ENCODE results near the gene PIEZO2. TPM values are rescaled to one million over a fixed set of nuclear protein-coding genes. Genes with fewer than 3 reads are reported as not detected.

The PIEZO2 gene
- total and polyA plus RNA-seq, 4 donors: 2.6 to 233 (median 18.8) TPM

- WGBS, 2 donors: 75 to 84% methylated on average over 2 of the region's 2 CpGs
- no peak for ATAC-seq (ENCODE audit: insufficient read depth, low FRiP score)
- no peak for TF ChIP-seq CTCF (IDR thresholded peaks at IDR 0.05; ENCODE audit: control extremely low read depth, extremely low read depth)
These were observed 273.6 kb downstream of the PIEZO2 start for GRCh38 chr18:10875811-10876210.

GRCh38 chr18:10872304-10872703 lies 277.1 kb downstream of the PIEZO2 start:
- Histone ChIP-seq H3K4me3 (no peak overlapping the region), H3K27ac (ENCODE audit: low read depth in 1 of 2, low read length in 1 of 2) (no peak overlapping the region), H3K27me3 (ENCODE audit: control insufficient read depth in 3 of 3, insufficient read depth in 3 of 3, low read length in 2 of 3) (no peaks in the 10 kb centered on the region), H3K36me3 (ENCODE audit: control insufficient read depth in 4 of 4, insufficient read depth in 4 of 4, low read length in 4 of 4) (peaks cover 0 to 13% (median 2%) of the 10 kb centered on the region in 4 donors), H3K9ac (ENCODE audit: insufficient read depth in 1 of 2, low read length in 2 of 2) (no peak overlapping the region), H3K4me1 (ENCODE audit: control insufficient read depth in 5 of 5, insufficient read depth in 5 of 5, low read length in 5 of 5) (peaks cover 0 to 16% (median 5%) of the 10 kb centered on the region in 5 donors), H3K9me3 (ENCODE audit: control insufficient read depth in 4 of 4, insufficient read depth in 3 of 4, low read length in 3 of 4) (no peaks in the 10 kb centered on the region)
- no peak for TF ChIP-seq CTCF (IDR thresholded peaks at IDR 0.05; ENCODE audit: control extremely low read depth, extremely low read depth)
- ATAC-seq (ENCODE audit: insufficient read depth, low FRiP score): no peak
- DNase-seq: peak in 2 of 3 donors; percentile 42 to 43
- WGBS, 2 donors: 73 to 91% methylated on average over 5 of the region's 5 CpGs

More at GRCh38 chr18:10875811-10876210, 273.6 kb downstream of the PIEZO2 start:
- no peak for DNase-seq
- Histone ChIP-seq H3K9ac (ENCODE audit: insufficient read depth in 1 of 2, low read length in 2 of 2) (no peak overlapping the region), H3K4me3 (no peak overlapping the region), H3K27ac (ENCODE audit: low read depth in 1 of 2, low read length in 1 of 2) (no peak overlapping the region), H3K36me3 (ENCODE audit: control insufficient read depth in 4 of 4, insufficient read depth in 4 of 4, low read length in 4 of 4) (peaks cover 0 to 4% (median 2%) of the 10 kb centered on the region in 4 donors), H3K9me3 (ENCODE audit: control insufficient read depth in 4 of 4, insufficient read depth in 3 of 4, low read length in 3 of 4) (no peaks in the 10 kb centered on the region), H3K4me1 (ENCODE audit: control insufficient read depth in 5 of 5, insufficient read depth in 5 of 5, low read length in 5 of 5) (peaks cover 0 to 11% (median 5%) of the 10 kb centered on the region in 5 donors), H3K27me3 (ENCODE audit: control insufficient read depth in 3 of 3, insufficient read depth in 3 of 3, low read length in 2 of 3) (no peaks in the 10 kb centered on the region)

- no peaks in the 10 kb centered on the region for H3K27me3 ChIP-seq (ENCODE audit: control insufficient read depth in 3 of 3, insufficient read depth in 3 of 3, low read length in 2 of 3)
- no peak overlapping the region for H3K9ac ChIP-seq (ENCODE audit: insufficient read depth in 1 of 2, low read length in 2 of 2)
- 99% methylated on average over 5 of the region's 5 CpGs for WGBS, 2 donors
- peaks cover 0 to 27% (median 9%) of the 10 kb centered on the region in 4 donors for H3K36me3 ChIP-seq (ENCODE audit: control insufficient read depth in 4 of 4, insufficient read depth in 4 of 4, low read length in 4 of 4)
- no peak overlapping the region for H3K27ac ChIP-seq (ENCODE audit: low read depth in 1 of 2, low read length in 1 of 2)
- H3K9me3 ChIP-seq (ENCODE audit: control insufficient read depth in 4 of 4, insufficient read depth in 3 of 4, low read length in 3 of 4): peaks cover 0 to 3% (median 0%) of the 10 kb centered on the region in 4 donors
- no peak overlapping the region for H3K4me3 ChIP-seq
- no peak for DNase-seq
- no peak for ATAC-seq (ENCODE audit: insufficient read depth, low FRiP score)
- H3K4me1 ChIP-seq (ENCODE audit: control insufficient read depth in 5 of 5, insufficient read depth in 5 of 5, low read length in 5 of 5): peaks cover 0 to 8% (median 0%) of the 10 kb centered on the region in 5 donors
- TF ChIP-seq CTCF (IDR thresholded peaks at IDR 0.05; ENCODE audit: control extremely low read depth, extremely low read depth): no peak
These were observed 284.6 kb downstream of the PIEZO2 start for GRCh38 chr18:10864722-10865121.

GRCh38 chr18:10863026-10863425 lies 286.3 kb downstream of the PIEZO2 start:
- Histone ChIP-seq H3K4me3 (no peak overlapping the region), H3K9ac (ENCODE audit: insufficient read depth in 1 of 2, low read length in 2 of 2) (no peak overlapping the region), H3K9me3 (ENCODE audit: control insufficient read depth in 4 of 4, insufficient read depth in 3 of 4, low read length in 3 of 4) (peaks cover 0 to 5% (median 0%) of the 10 kb centered on the region in 4 donors), H3K27ac (ENCODE audit: low read depth in 1 of 2, low read length in 1 of 2) (no peak overlapping the region), H3K27me3 (ENCODE audit: control insufficient read depth in 3 of 3, insufficient read depth in 3 of 3, low read length in 2 of 3) (no peaks in the 10 kb centered on the region), H3K4me1 (ENCODE audit: control insufficient read depth in 5 of 5, insufficient read depth in 5 of 5, low read length in 5 of 5) (peaks cover 0 to 6% (median 0%) of the 10 kb centered on the region in 5 donors), H3K36me3 (ENCODE audit: control insufficient read depth in 4 of 4, insufficient read depth in 4 of 4, low read length in 4 of 4) (peaks cover 0 to 36% (median 15%) of the 10 kb centered on the region in 4 donors)
- TF ChIP-seq CTCF (IDR thresholded peaks at IDR 0.05; ENCODE audit: control extremely low read depth, extremely low read depth): no peak
- ATAC-seq (ENCODE audit: insufficient read depth, low FRiP score): no peak
- no peak for DNase-seq
- 65 to 82% methylated on average over 2 of the region's 2 CpGs for whole genome bisulfite sequencing, 2 donors
